ENCODE data around the gene SPATA2L.

- TF ChIP-seq CTCF (IDR thresholded peaks at IDR 0.05 in 4 of 5, conservative IDR thresholded peaks at IDR 0.05 in 1 of 5) = peak in 1 of 5 experiments; percentile 18
- no peak for TF ChIP-seq POLR2A (IDR thresholded peaks at IDR 0.05)
Observed at GRCh38 chr16:89697161-89697615, 4.3 kb downstream of the SPATA2L start.
